ENCODE results near the gene SERPINE3.

DNA sequence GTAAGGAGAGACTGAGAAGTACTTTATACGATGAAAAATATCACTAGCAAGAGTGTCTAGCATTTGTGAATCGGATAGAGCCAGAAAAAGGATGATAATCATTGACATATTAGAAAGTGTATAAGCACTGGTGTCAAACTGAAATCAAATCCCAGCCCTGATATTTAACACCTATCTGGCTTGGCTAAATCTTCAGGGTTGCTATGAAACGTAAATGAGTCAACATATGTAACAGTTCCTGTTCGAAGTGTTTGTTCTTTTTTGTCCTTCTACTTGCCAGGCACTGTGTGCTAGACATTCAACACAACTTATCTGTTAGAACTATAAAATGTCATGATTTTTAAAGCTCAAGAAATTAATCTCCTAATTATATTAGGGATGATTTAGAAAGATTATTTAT lies 40.8 kb downstream of the SERPINE3 start:
- TF ChIP-seq POU2F2 (IDR thresholded peaks at IDR 0.05; ENCODE audit: low read depth, low read length) = no peak
- TF ChIP-seq TAF1 (IDR thresholded peaks at IDR 0.05; ENCODE audit: low read depth, low read length) = no peak

Measured in GM12891 (cell line).